Endodermal cell (in vitro differentiated cells): ENCODE results near the gene DHRS11. TPM values are rescaled to one million over a fixed set of nuclear protein-coding genes. Genes with fewer than 3 reads are reported as not detected.

Source experiments
- DNase-seq: peaks from one replicate; pipeline ENCODE4 v3.0.0-alpha.2; 2017
- H3K27ac ChIP-seq: 2 replicates; pipeline ENCODE4 v1.5.1; 2013; ENCODE audit warnings: mild to moderate bottlenecking, low read depth, low read length, moderate library complexity
- H3K27me3 ChIP-seq: 2 replicates; pipeline ENCODE4 v1.6.1; 2013; ENCODE audit warnings: mild to moderate bottlenecking, low read length, moderate library complexity; ENCODE audit not compliant: insufficient read depth, control insufficient read depth, poor library complexity, severe bottlenecking
- H3K36me3 ChIP-seq: 2 replicates; pipeline ENCODE4 v1.7.0; 2013; ENCODE audit warnings: mild to moderate bottlenecking, low read length, moderate library complexity; ENCODE audit not compliant: control insufficient read depth, insufficient read depth
- H3K4me1 ChIP-seq: one replicate; pipeline ENCODE4 v1.7.0; 2013; ENCODE audit warnings: low read length; ENCODE audit not compliant: control insufficient read depth, insufficient read depth
- H3K4me3 ChIP-seq: 2 replicates; pipeline ENCODE4 v1.5.1; 2013; ENCODE audit warnings: mild to moderate bottlenecking, low read length, moderate library complexity
- H3K9ac ChIP-seq: 2 replicates; pipeline ENCODE4 v1.6.1; 2013; ENCODE audit warnings: mild to moderate bottlenecking, low read length, moderate library complexity; ENCODE audit not compliant: poor library complexity, severe bottlenecking; ENCODE audit errors: extremely low read depth
- H3K9me3 ChIP-seq: 2 replicates; pipeline ENCODE4 v1.6.1; 2013; ENCODE audit warnings: mild to moderate bottlenecking, low read length, moderate library complexity; ENCODE audit not compliant: control insufficient read depth
- H3K27ac Mint-ChIP-seq: 2 replicates; pipeline ENCODE4 v1.8.0; 2020; ENCODE audit warnings: mixed read lengths
- H3K27me3 Mint-ChIP-seq: 2 replicates; pipeline ENCODE4 v1.8.0; 2021; ENCODE audit warnings: mild to moderate bottlenecking, mixed read lengths; ENCODE audit not compliant: insufficient read depth
- H3K36me3 Mint-ChIP-seq: 2 replicates; pipeline ENCODE4 v1.8.0; 2020; ENCODE audit warnings: low read depth, mixed read lengths
- H3K4me1 Mint-ChIP-seq: 2 replicates; pipeline ENCODE4 v1.8.0; 2020; ENCODE audit warnings: mixed read lengths
- H3K4me3 Mint-ChIP-seq: 2 replicates; pipeline ENCODE4 v1.8.0; 2020; ENCODE audit warnings: mild to moderate bottlenecking, moderate library complexity, mixed read lengths
- H3K9me3 Mint-ChIP-seq: 2 replicates; pipeline ENCODE4 v1.8.0; 2020; ENCODE audit warnings: mild to moderate bottlenecking, mixed read lengths
- CTCF ChIP-seq: fragments of 200-600 bp; sonication (generic); conservative IDR thresholded peaks from 2 replicates; pipeline ENCODE4 v1.5.0; 2021; ENCODE audit warnings: antibody characterized with exemption, mild to moderate bottlenecking
- WGBS, 2 experiments: methylation state at CpG; one replicate each; pipeline versions ENCODE4 v1.1.5 to v1.1.7; 2013; ENCODE audit warnings: missing lambda C conversion rate in 2 of 2, mixed read lengths in 1 of 2; ENCODE audit not compliant: insufficient coverage in 1 of 2, insufficient read length in 1 of 2; 5-methylcytosine and 5-hydroxymethylcytosine counted together
- total RNA-seq, 2 donors: library from RNA; stranded (reverse); fragmentation: NEBNext Ultra II Directional in 1 of 2; extraction: Animal tissue kit (Norgen Biotek cat#: 25700) in 1 of 2; gene quantifications; 2 replicates in 1 of 2; 3 replicates in 1 of 2; pipeline ENCODE4 v1.2.1, GENCODE V29; 2021

Gene DHRS11
- total RNA-seq, 2 donors from 2014 or later = 25.5 to 28.5 TPM

GRCh38 chr17:36608280-36608679 is 16.6 kb downstream of the DHRS11 start:
- H3K4me1 Mint-ChIP-seq = peaks cover 36% of the 10 kb centered on the region
- H3K36me3 Mint-ChIP-seq = peaks cover 30% of the 10 kb centered on the region
- DNase-seq = no peak
- 96% methylated on average over 7 of the region's 7 CpGs; no CpG with 5 or more reads in 1 of the 2 experiments for WGBS, 2 experiments
- TF ChIP-seq CTCF = no peak
- no peak overlapping the region for H3K4me3 ChIP-seq
- H3K4me1 ChIP-seq = peaks cover 9% of the 10 kb centered on the region
- H3K9me3 ChIP-seq = peaks cover 5% of the 10 kb centered on the region
- H3K4me3 Mint-ChIP-seq = no peak overlapping the region
- H3K27me3 Mint-ChIP-seq = peaks cover 11% of the 10 kb centered on the region
- H3K36me3 ChIP-seq = no peaks in the 10 kb centered on the region
- no peak overlapping the region for H3K9ac ChIP-seq
- H3K27me3 ChIP-seq = no peaks in the 10 kb centered on the region
- no peak overlapping the region for H3K27ac Mint-ChIP-seq
- H3K9me3 Mint-ChIP-seq = no peaks in the 10 kb centered on the region
- no peak overlapping the region for H3K27ac ChIP-seq

- H3K27me3 ChIP-seq = no peaks in the 10 kb centered on the region
- H3K9ac ChIP-seq = no peak overlapping the region
- no peak overlapping the region for H3K27ac ChIP-seq
- no peak overlapping the region for H3K4me3 Mint-ChIP-seq
- H3K27me3 Mint-ChIP-seq = peaks cover 11% of the 10 kb centered on the region
- DNase-seq = peak; percentile 90
- H3K9me3 ChIP-seq = peaks cover 5% of the 10 kb centered on the region
- H3K4me1 ChIP-seq = peaks cover 9% of the 10 kb centered on the region
- H3K9me3 Mint-ChIP-seq = no peaks in the 10 kb centered on the region
- no peak overlapping the region for H3K27ac Mint-ChIP-seq
- H3K36me3 Mint-ChIP-seq = peaks cover 30% of the 10 kb centered on the region
- peak; percentile 73 for TF ChIP-seq CTCF
- H3K4me1 Mint-ChIP-seq = peaks cover 40% of the 10 kb centered on the region
- 74% methylated on average over 21 to 24 of the region's 24 CpGs for WGBS, 2 experiments
- H3K36me3 ChIP-seq = no peaks in the 10 kb centered on the region
- H3K4me3 ChIP-seq = no peak overlapping the region
Measured at GRCh38 chr17:36608794-36609497, 17.3 kb downstream of the DHRS11 start.

- WGBS, 2 experiments = 81 to 90% methylated on average over 4 to 7 of the region's 7 CpGs
Measured at GRCh38 chr17:36609498-36609862, 17.8 kb downstream of the DHRS11 start.

More at GRCh38 chr17:36609498-36609862, 17.8 kb downstream of the DHRS11 start:
- Mint-ChIP-seq H3K9me3 (no peaks in the 10 kb centered on the region), H3K27me3 (peaks cover 11% of the 10 kb centered on the region), H3K27ac (no peak overlapping the region), H3K4me3 (no peak overlapping the region), H3K36me3 (peaks cover 30% of the 10 kb centered on the region), H3K4me1 (peaks cover 39% of the 10 kb centered on the region)
- no peak overlapping the region for H3K9ac ChIP-seq
- H3K27me3 ChIP-seq = no peaks in the 10 kb centered on the region
- peaks cover 5% of the 10 kb centered on the region for H3K9me3 ChIP-seq
- TF ChIP-seq CTCF = peak; percentile 43
- peak; percentile 77 for DNase-seq
- H3K4me1 ChIP-seq = peaks cover 10% of the 10 kb centered on the region
- no peak overlapping the region for H3K27ac ChIP-seq
- H3K4me3 ChIP-seq = no peak overlapping the region
- H3K36me3 ChIP-seq = no peaks in the 10 kb centered on the region
